Measurements from ENCODE around the gene TMEM107. TPM values are rescaled to one million over a fixed set of nuclear protein-coding genes. Genes with fewer than 3 reads are reported as not detected.

Gene TMEM107
- 14.6 TPM for total RNA-seq (ENCODE audit: unreplicated experiment)
- long read RNA-seq, partial matches to known transcripts: 0 of 5 reads
- long read RNA-seq, other reads (novel, unspliced or antisense): 0 of 5 reads

DNA sequence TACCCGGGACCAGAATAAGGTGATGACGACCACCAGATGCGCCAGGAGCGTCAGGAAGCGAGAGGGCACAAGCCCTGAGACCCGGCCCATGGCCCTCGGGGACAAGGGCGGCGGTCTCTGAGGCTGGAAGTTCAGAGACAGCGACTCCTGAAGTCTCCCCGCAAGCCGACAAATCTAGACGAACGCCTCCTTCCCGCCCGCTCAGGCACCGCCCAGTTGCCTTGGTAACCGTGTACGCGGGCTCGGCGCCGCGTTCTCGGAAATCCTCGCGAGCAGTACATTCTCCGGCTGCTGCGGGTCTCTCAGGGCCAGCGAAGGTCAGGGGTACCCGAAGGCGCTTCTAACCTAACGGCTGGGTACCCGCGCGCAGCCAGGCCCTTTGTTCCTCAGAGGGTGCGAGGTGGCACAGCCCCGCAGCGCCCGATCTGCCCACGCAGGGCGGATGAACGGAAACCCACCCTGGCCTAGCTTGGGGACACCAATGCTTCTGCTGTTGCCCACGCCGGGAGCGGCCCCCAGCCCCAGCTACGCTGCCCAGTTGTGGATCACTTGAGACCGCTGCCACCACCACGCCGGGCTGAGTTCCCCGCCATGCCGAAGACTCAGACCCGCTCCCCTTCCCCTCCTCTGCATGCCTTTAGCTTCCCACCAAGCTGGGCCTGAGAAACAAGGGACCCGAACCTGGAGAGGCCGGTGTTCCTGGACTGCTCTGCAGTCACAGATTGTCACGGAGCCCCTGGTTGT lies at the start of gene TMEM107:
TMEM107 (minus strand) TSS at position 184 of the 744 bp plus-strand sequence; CDS start at position 90, 94 bp downstream.
- DNase-seq (ENCODE audit: low spot score): peak; percentile 88
- no peaks in the 10 kb centered on the region for H3K9me3 Mint-ChIP-seq (ENCODE audit: unreplicated experiment)
- no peaks in the 10 kb centered on the region for H3K36me3 Mint-ChIP-seq (ENCODE audit: low read depth, unreplicated experiment)
- peaks cover 39% of the 10 kb centered on the region for H3K4me1 Mint-ChIP-seq (ENCODE audit: unreplicated experiment)
- peak within 1 kb of the TSS; percentile 94 for H3K4me3 Mint-ChIP-seq (ENCODE audit: unreplicated experiment)
- H3K27ac Mint-ChIP-seq (ENCODE audit: unreplicated experiment): peak within 1 kb of the TSS; percentile 89
- peaks cover 15% of the 10 kb centered on the region for H3K27me3 Mint-ChIP-seq (ENCODE audit: unreplicated experiment)
- TF ChIP-seq, protein P1, sequence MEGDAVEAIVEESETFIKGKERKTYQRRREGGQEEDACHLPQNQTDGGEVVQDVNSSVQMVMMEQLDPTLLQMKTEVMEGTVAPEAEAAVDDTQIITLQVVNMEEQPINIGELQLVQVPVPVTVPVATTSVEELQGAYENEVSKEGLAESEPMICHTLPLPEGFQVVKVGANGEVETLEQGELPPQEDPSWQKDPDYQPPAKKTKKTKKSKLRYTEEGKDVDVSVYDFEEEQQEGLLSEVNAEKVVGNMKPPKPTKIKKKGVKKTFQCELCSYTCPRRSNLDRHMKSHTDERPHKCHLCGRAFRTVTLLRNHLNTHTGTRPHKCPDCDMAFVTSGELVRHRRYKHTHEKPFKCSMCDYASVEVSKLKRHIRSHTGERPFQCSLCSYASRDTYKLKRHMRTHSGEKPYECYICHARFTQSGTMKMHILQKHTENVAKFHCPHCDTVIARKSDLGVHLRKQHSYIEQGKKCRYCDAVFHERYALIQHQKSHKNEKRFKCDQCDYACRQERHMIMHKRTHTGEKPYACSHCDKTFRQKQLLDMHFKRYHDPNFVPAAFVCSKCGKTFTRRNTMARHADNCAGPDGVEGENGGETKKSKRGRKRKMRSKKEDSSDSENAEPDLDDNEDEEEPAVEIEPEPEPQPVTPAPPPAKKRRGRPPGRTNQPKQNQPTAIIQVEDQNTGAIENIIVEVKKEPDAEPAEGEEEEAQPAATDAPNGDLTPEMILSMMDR (IDR thresholded peaks at IDR 0.05; ENCODE audit: unreplicated experiment): no peak

DNA sequence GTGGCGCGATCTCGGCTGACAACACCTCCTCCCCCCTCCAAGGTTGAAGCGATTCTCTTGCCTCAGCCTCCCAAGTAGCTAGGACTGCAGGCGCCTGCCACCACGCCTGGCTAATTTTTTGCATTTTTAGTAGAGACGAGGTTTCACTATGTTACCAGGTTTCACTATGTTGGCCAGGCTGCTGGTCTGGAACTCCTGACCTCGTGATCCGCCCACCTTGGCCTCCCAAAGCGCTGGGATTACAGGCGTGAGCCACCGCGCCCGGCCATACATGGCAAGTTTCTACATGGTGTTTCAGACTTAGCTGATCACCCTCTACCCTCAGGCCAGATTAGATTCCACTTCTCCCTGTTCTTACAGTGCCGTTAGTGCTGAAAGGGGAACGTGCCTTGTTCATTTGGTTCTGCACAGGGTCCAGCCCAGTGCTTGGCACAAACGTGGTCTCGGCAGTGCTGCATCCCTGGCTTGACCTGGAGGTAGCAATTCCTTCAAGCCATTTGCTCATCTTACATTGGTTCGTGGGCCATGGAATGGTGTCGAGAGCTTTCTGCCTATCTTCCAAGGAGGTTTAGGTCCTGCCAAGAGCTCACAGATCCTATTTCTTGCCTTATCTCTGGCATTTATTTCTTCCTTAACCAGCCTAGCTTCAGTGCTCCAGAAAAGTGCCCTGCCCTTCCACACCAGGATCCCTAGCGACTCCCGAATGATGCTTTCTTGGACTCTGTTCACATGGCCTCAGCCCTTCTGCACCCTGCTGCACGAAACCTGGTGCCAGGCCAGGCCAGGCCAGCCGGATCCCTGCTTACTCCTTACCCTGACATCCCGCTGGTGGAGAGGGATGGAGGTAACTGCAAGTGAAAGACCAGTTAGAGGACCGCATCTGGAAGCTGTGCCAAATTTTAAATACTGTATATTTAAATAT lies 49.0 kb upstream of the TMEM107 start:
- H3K4me1 Mint-ChIP-seq (ENCODE audit: unreplicated experiment): peaks cover 37% of the 10 kb centered on the region
- peaks cover 60% of the 10 kb centered on the region for H3K27me3 Mint-ChIP-seq (ENCODE audit: unreplicated experiment)
- H3K36me3 Mint-ChIP-seq (ENCODE audit: low read depth, unreplicated experiment): peaks cover 45% of the 10 kb centered on the region
- H3K27ac Mint-ChIP-seq (ENCODE audit: unreplicated experiment): peak overlapping the region; percentile 90
- TF ChIP-seq, protein P1 (IDR thresholded peaks at IDR 0.05; ENCODE audit: unreplicated experiment): no peak
- H3K4me3 Mint-ChIP-seq (ENCODE audit: unreplicated experiment): peak overlapping the region; percentile 70
- H3K9me3 Mint-ChIP-seq (ENCODE audit: unreplicated experiment): peaks cover 5% of the 10 kb centered on the region
- DNase-seq (ENCODE audit: low spot score): no peak

DNA sequence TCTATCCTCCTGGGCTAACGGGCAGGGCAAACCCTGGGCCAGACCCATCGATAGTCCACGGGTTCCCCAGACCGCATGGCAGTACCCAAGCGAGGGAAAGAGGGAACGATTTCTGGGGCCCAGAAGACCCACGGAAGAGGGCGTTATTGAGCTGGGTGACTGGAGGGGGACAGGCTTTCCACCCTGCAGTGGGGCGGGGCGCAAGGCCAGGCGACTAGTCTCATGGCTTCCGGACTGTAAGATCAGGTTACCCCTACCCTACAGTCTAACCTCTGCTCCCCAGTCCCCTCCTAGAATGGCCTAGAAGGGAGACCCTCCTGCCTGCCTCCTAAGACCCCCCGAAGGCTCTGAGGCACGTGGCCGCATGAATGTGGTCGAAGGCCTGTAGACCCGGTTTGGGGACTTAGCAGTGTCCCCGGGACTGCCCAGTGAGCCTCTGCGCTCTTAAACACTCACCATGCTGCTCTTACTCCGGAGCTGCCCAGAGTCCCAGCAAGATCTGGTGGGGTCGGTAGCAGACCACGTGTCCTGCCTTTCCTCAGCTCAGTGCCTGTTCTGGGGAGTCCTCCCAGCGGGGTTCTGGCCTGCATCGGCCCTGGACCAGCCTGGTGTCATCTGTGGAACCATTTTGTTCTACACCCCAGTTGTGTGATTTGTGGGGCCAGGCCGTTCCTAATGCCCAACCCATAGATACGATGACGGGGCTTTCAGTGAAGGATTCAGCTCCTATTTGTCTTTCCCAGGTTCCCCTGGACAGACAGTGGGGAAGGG lies 47.4 kb upstream of the TMEM107 start:
- peak overlapping the region; percentile 97 for H3K27ac Mint-ChIP-seq (ENCODE audit: unreplicated experiment)
- peaks cover 60% of the 10 kb centered on the region for H3K27me3 Mint-ChIP-seq (ENCODE audit: unreplicated experiment)
- DNase-seq (ENCODE audit: low spot score): peak; percentile 58
- H3K4me1 Mint-ChIP-seq (ENCODE audit: unreplicated experiment): peaks cover 37% of the 10 kb centered on the region
- peaks cover 33% of the 10 kb centered on the region for H3K36me3 Mint-ChIP-seq (ENCODE audit: low read depth, unreplicated experiment)
- TF ChIP-seq, protein P1 (IDR thresholded peaks at IDR 0.05; ENCODE audit: unreplicated experiment): no peak
- H3K4me3 Mint-ChIP-seq (ENCODE audit: unreplicated experiment): peak overlapping the region; percentile 97
- peaks cover 5% of the 10 kb centered on the region for H3K9me3 Mint-ChIP-seq (ENCODE audit: unreplicated experiment)

DNA sequence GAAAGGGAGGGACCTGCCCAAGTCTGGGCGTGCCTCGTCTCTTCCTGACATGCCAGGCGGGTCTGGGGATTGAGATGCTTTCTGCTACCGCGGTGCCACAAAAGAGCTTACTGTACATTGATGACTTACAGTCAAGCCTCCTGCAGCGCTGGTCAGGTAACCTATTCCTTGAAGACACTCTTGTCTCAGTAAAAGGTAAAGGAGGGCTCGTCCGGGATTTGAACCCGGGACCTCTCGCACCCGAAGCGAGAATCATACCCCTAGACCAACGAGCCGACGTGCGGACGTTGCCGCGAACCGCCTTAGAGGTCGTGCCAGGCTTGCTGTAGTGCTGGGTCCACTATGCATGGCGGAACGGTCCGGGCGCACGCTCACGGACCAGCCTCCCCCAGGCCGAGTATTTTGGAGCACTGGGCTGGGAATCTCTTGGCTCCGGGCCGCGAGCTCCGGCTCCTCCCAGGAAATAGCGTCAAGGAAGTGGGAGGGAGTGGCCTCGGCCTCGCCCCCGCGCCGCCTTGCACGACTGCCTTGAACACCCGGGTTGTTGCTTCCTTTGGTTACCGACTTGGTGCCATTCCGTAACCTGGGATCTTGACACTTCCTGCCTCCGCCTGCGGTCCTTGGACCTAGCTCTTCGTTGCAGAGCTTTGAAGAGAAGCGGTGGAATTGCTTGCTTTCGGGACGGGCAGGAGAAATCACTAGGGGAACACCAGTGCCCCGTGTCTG lies 46.6 kb upstream of the TMEM107 start:
- TF ChIP-seq, protein P1 (IDR thresholded peaks at IDR 0.05; ENCODE audit: unreplicated experiment): no peak
- peak; percentile 91 for DNase-seq (ENCODE audit: low spot score)
- Mint-ChIP-seq H3K4me3 (ENCODE audit: unreplicated experiment) (peak overlapping the region; percentile 97), H3K36me3 (ENCODE audit: low read depth, unreplicated experiment) (peaks cover 31% of the 10 kb centered on the region), H3K4me1 (ENCODE audit: unreplicated experiment) (peaks cover 36% of the 10 kb centered on the region), H3K27me3 (ENCODE audit: unreplicated experiment) (peaks cover 56% of the 10 kb centered on the region), H3K9me3 (ENCODE audit: unreplicated experiment) (peaks cover 5% of the 10 kb centered on the region), H3K27ac (ENCODE audit: unreplicated experiment) (peak overlapping the region; percentile 97)
